HG03103 (cell line): ENCODE data around the gene ZNF415.

Experiments used
- ATAC-seq: cut with Tn5 transposase; IDR thresholded peaks from one replicate; pipeline ENCODE4 v1.9.1; 2021; ENCODE audit warnings: low read depth; ENCODE audit not compliant: unreplicated experiment

Gene ZNF415

GRCh38 chr19:53057904-53058580 is 74.7 kb downstream of the ZNF415 start:
- no peak for ATAC-seq
